ENCODE results near the gene CDH23.

Gene CDH23

GRCh38 chr10:71688256-71688655 lies 291.5 kb downstream of the CDH23 start:
- H3K9ac ChIP-seq (ENCODE audit: low read length): no peak overlapping the region
- H4K12ac ChIP-seq (ENCODE audit: low read depth, low read length): no peak overlapping the region
- whole genome bisulfite sequencing (ENCODE audit: extremely low coverage, insufficient coverage, insufficient read length): no CpG with 5 or more reads among the region's 3 CpGs
- no peak overlapping the region for H3K23ac ChIP-seq (ENCODE audit: low read length)
- no peak overlapping the region for H3K27ac ChIP-seq (ENCODE audit: low read depth, low read length)
- H3K79me1 ChIP-seq (ENCODE audit: low read length): no peaks in the 10 kb centered on the region
- no peak overlapping the region for H3K4me2 ChIP-seq (ENCODE audit: low read length)
- H3K4ac ChIP-seq (ENCODE audit: low read depth, low read length): no peak overlapping the region
- no peak overlapping the region for H2BK5ac ChIP-seq (ENCODE audit: low read depth, low read length, poor library complexity)
- no peak overlapping the region for H3K18ac ChIP-seq (ENCODE audit: low read length)
- no peaks in the 10 kb centered on the region for H3K27me3 ChIP-seq (ENCODE audit: insufficient read depth, low read length)
- no peak overlapping the region for H4K8ac ChIP-seq (ENCODE audit: low read depth, low read length)
- H2AK5ac ChIP-seq (ENCODE audit: low read length): no peak overlapping the region
- no peaks in the 10 kb centered on the region for H3K36me3 ChIP-seq (ENCODE audit: control insufficient read depth in 1 of 2, insufficient read depth in 2 of 2, low read length in 2 of 2)
- H3K4me3 ChIP-seq (ENCODE audit: low read depth, low read length): no peak overlapping the region
- no peak overlapping the region for H3K14ac ChIP-seq (ENCODE audit: low read length)
- no peak overlapping the region for H2BK12ac ChIP-seq (ENCODE audit: low read length)
- H4K91ac ChIP-seq (ENCODE audit: low read depth, low read length): no peak overlapping the region
- no peak overlapping the region for H2AFZ ChIP-seq (ENCODE audit: insufficient read depth, low read length, poor library complexity)
- H3K9me3 ChIP-seq (ENCODE audit: insufficient read depth, low read depth, low read length): no peaks in the 10 kb centered on the region
- H3K4me1 ChIP-seq (ENCODE audit: control insufficient read depth in 1 of 2, insufficient read depth in 2 of 2, low read length in 2 of 2): no peaks in the 10 kb centered on the region
- no peak overlapping the region for H2BK120ac ChIP-seq (ENCODE audit: insufficient read depth, low read length, poor library complexity)
- no peak for DNase-seq
- no peaks in the 10 kb centered on the region for H3K79me2 ChIP-seq (ENCODE audit: control insufficient read depth, insufficient read depth, low read length, poor library complexity)

DNA sequence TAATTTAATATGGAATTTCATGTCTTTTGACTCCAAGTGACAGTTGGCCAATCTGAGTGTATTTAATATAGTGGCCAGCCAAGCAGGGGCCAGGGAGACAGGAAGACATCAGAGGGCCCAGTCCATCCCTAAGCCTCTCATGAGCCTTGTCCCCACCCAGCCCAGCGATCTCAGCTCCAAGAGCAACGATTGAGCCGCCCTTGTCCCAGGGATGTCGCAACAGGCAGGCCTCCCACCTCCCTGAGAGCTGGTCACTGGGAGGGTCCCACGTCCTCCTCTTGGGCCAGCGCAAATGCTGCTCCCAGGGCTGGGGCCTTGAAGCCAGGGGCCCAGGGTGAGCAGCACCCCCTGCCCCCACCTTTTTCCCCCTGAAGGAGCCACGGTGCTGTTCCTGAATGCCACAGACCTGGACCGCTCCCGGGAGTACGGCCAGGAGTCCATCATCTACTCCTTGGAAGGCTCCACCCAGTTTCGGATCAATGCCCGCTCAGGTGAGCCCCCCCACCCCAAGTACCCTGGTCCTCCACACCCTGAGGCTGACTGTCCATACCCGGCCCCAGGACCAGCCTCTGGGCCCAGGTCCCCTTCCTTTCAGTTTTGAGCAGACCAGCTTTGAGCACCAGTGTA lies 293.5 kb downstream of the CDH23 start:
- no peak overlapping the region for H3K4me2 ChIP-seq (ENCODE audit: low read length)
- no peak overlapping the region for H2AFZ ChIP-seq (ENCODE audit: insufficient read depth, low read length, poor library complexity)
- no peak overlapping the region for H3K4me3 ChIP-seq (ENCODE audit: low read depth, low read length)
- no peak overlapping the region for H3K14ac ChIP-seq (ENCODE audit: low read length)
- no peak overlapping the region for H3K18ac ChIP-seq (ENCODE audit: low read length)
- H3K27me3 ChIP-seq (ENCODE audit: insufficient read depth, low read length): no peaks in the 10 kb centered on the region
- H3K4me1 ChIP-seq (ENCODE audit: control insufficient read depth in 1 of 2, insufficient read depth in 2 of 2, low read length in 2 of 2): no peaks in the 10 kb centered on the region
- no peak overlapping the region for H2AK5ac ChIP-seq (ENCODE audit: low read length)
- H3K36me3 ChIP-seq (ENCODE audit: control insufficient read depth in 1 of 2, insufficient read depth in 2 of 2, low read length in 2 of 2): no peaks in the 10 kb centered on the region
- no peaks in the 10 kb centered on the region for H3K9me3 ChIP-seq (ENCODE audit: insufficient read depth, low read depth, low read length)
- H4K91ac ChIP-seq (ENCODE audit: low read depth, low read length): no peak overlapping the region
- no peak overlapping the region for H3K9ac ChIP-seq (ENCODE audit: low read length)
- WGBS (ENCODE audit: extremely low coverage, insufficient coverage, insufficient read length): no CpG with 5 or more reads among the region's 13 CpGs
- H4K8ac ChIP-seq (ENCODE audit: low read depth, low read length): no peak overlapping the region
- DNase-seq: no peak
- no peak overlapping the region for H4K12ac ChIP-seq (ENCODE audit: low read depth, low read length)
- no peaks in the 10 kb centered on the region for H3K79me2 ChIP-seq (ENCODE audit: control insufficient read depth, insufficient read depth, low read length, poor library complexity)
- H2BK120ac ChIP-seq (ENCODE audit: insufficient read depth, low read length, poor library complexity): no peak overlapping the region
- no peak overlapping the region for H3K23ac ChIP-seq (ENCODE audit: low read length)
- no peak overlapping the region for H3K4ac ChIP-seq (ENCODE audit: low read depth, low read length)
- H2BK12ac ChIP-seq (ENCODE audit: low read length): no peak overlapping the region
- no peak overlapping the region for H3K27ac ChIP-seq (ENCODE audit: low read depth, low read length)
- no peak overlapping the region for H2BK5ac ChIP-seq (ENCODE audit: low read depth, low read length, poor library complexity)
- no peaks in the 10 kb centered on the region for H3K79me1 ChIP-seq (ENCODE audit: low read length)

DNA sequence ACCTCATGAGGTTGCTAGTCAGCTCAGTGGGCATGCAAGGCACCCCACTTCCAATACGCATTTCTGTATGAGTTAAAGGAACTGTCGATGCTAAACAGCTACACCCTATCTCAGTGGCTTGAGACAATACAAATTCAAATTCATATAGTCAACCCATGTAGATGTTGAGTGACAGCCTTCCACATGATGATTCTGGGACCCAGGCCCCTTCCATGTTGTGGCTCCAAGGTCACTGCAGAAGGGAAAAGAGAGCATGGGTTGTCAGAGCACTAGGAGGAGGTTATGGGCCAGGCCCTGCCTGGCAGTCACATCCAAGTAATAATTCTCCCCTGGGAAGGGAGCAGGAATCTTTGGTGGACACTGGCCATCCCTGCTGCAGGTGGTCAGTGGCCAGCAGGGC lies 294.7 kb downstream of the CDH23 start:
- Histone ChIP-seq H2AK5ac (ENCODE audit: low read length) (no peak overlapping the region), H3K18ac (ENCODE audit: low read length) (no peak overlapping the region), H4K8ac (ENCODE audit: low read depth, low read length) (no peak overlapping the region), H3K4me2 (ENCODE audit: low read length) (no peak overlapping the region), H2BK12ac (ENCODE audit: low read length) (no peak overlapping the region), H2AFZ (ENCODE audit: insufficient read depth, low read length, poor library complexity) (no peak overlapping the region), H3K79me2 (ENCODE audit: control insufficient read depth, insufficient read depth, low read length, poor library complexity) (no peaks in the 10 kb centered on the region), H3K79me1 (ENCODE audit: low read length) (no peaks in the 10 kb centered on the region), H4K91ac (ENCODE audit: low read depth, low read length) (no peak overlapping the region), H3K23ac (ENCODE audit: low read length) (no peak overlapping the region), H2BK120ac (ENCODE audit: insufficient read depth, low read length, poor library complexity) (no peak overlapping the region), H3K9ac (ENCODE audit: low read length) (no peak overlapping the region), H3K27ac (ENCODE audit: low read depth, low read length) (no peak overlapping the region), H3K27me3 (ENCODE audit: insufficient read depth, low read length) (no peaks in the 10 kb centered on the region), H3K14ac (ENCODE audit: low read length) (no peak overlapping the region), H3K4me3 (ENCODE audit: low read depth, low read length) (no peak overlapping the region), H3K4me1 (ENCODE audit: control insufficient read depth in 1 of 2, insufficient read depth in 2 of 2, low read length in 2 of 2) (no peaks in the 10 kb centered on the region), H3K36me3 (ENCODE audit: control insufficient read depth in 1 of 2, insufficient read depth in 2 of 2, low read length in 2 of 2) (no peaks in the 10 kb centered on the region), H2BK5ac (ENCODE audit: low read depth, low read length, poor library complexity) (no peak overlapping the region), H4K12ac (ENCODE audit: low read depth, low read length) (no peak overlapping the region), H3K4ac (ENCODE audit: low read depth, low read length) (no peak overlapping the region), H3K9me3 (ENCODE audit: insufficient read depth, low read depth, low read length) (no peaks in the 10 kb centered on the region)
- no peak for DNase-seq
- WGBS (ENCODE audit: extremely low coverage, insufficient coverage, insufficient read length): no CpG with 5 or more reads among the region's 2 CpGs

GRCh38 chr10:71692598-71693306 lies 296.0 kb downstream of the CDH23 start:
- Histone ChIP-seq H3K79me1 (ENCODE audit: low read length) (no peaks in the 10 kb centered on the region), H3K4me1 (ENCODE audit: control insufficient read depth in 1 of 2, insufficient read depth in 2 of 2, low read length in 2 of 2) (no peaks in the 10 kb centered on the region), H3K23ac (ENCODE audit: low read length) (no peak overlapping the region), H3K9ac (ENCODE audit: low read length) (no peak overlapping the region), H2BK12ac (ENCODE audit: low read length) (no peak overlapping the region), H3K36me3 (ENCODE audit: control insufficient read depth in 1 of 2, insufficient read depth in 2 of 2, low read length in 2 of 2) (no peaks in the 10 kb centered on the region), H3K27me3 (ENCODE audit: insufficient read depth, low read length) (no peaks in the 10 kb centered on the region), H2BK5ac (ENCODE audit: low read depth, low read length, poor library complexity) (no peak overlapping the region), H3K79me2 (ENCODE audit: control insufficient read depth, insufficient read depth, low read length, poor library complexity) (no peaks in the 10 kb centered on the region), H3K4ac (ENCODE audit: low read depth, low read length) (no peak overlapping the region), H4K12ac (ENCODE audit: low read depth, low read length) (no peak overlapping the region), H3K9me3 (ENCODE audit: insufficient read depth, low read depth, low read length) (no peaks in the 10 kb centered on the region), H4K8ac (ENCODE audit: low read depth, low read length) (no peak overlapping the region), H2AFZ (ENCODE audit: insufficient read depth, low read length, poor library complexity) (no peak overlapping the region), H3K14ac (ENCODE audit: low read length) (no peak overlapping the region), H3K27ac (ENCODE audit: low read depth, low read length) (no peak overlapping the region), H3K18ac (ENCODE audit: low read length) (no peak overlapping the region), H2AK5ac (ENCODE audit: low read length) (no peak overlapping the region), H2BK120ac (ENCODE audit: insufficient read depth, low read length, poor library complexity) (no peak overlapping the region), H3K4me3 (ENCODE audit: low read depth, low read length) (no peak overlapping the region), H3K4me2 (ENCODE audit: low read length) (no peak overlapping the region), H4K91ac (ENCODE audit: low read depth, low read length) (no peak overlapping the region)
- WGBS (ENCODE audit: extremely low coverage, insufficient coverage, insufficient read length): no CpG with 5 or more reads among the region's 7 CpGs
- no peak for DNase-seq
